H54 (cell line): ENCODE data around the gene WDR88.
"Not testable (repeated sequence)": the region's sequence is repeated elsewhere in the genome, so short reads cannot be mapped to it uniquely, and the experiment has no call there.

ENCODE experiments used
- DNase-seq: peaks from one replicate; pipeline ENCODE4 v3.0.0; 2011; ENCODE audit warnings: low spot score, mixed read lengths; ENCODE audit not compliant: insufficient read length
- FAIRE-seq: peaks from 3 replicates; lab custom pipeline; 2011; peaks lifted over from hg19 to GRCh38; lab: Jason Lieb, UNC
- POLR2A ChIP-seq: IDR thresholded peaks from 2 replicates; pipeline ENCODE4 v1.6.1; 2011; ENCODE audit warnings: low read depth, mild to moderate bottlenecking, low read length

WDR88 gene

DNA sequence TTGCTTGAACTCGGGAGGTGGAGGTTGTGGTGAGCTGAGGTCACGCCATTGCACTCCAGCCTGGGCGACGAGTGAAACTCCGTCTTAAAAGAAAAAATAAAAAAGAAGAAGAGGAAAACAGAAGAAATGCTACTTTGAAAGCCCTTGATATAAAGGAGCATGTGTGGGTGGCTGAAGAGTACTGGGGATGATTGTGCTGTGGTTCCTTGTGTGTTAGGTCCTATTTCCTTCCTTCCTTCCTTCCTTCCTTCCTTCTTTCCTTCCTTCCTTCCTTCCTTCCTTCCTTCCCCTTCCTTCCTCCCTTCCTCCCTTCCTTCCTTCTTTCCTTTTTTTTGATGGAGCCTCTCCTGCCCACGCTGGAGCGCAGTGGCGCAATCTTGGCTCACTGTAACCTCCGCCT, 14.3 kb downstream of the WDR88 start:
- FAIRE-seq (no peak), DNase-seq (no peak)
- TF ChIP-seq POLR2A: no peak

DNA sequence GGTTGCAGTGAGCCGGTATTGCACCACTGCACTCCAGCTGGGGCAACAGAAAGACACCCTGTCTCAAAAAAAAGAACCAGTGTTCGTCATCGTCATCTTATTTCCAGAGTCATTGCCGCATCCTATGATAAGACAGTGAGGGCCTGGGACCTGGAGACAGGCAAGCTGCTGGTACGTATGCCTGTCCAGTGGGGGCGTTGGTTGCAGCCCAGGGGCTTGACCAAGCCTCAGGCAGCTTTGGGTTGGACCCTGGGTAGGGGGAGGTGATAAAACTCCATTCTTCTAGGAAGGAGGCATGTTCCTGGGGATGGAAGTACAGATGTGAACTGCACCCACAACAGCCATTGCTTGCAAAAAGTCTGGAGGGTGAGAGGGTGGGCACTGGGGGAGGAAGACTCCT, 15.6 kb downstream of the WDR88 start:
- FAIRE-seq (no peak), DNase-seq (no peak)
- TF ChIP-seq POLR2A: no peak

DNA sequence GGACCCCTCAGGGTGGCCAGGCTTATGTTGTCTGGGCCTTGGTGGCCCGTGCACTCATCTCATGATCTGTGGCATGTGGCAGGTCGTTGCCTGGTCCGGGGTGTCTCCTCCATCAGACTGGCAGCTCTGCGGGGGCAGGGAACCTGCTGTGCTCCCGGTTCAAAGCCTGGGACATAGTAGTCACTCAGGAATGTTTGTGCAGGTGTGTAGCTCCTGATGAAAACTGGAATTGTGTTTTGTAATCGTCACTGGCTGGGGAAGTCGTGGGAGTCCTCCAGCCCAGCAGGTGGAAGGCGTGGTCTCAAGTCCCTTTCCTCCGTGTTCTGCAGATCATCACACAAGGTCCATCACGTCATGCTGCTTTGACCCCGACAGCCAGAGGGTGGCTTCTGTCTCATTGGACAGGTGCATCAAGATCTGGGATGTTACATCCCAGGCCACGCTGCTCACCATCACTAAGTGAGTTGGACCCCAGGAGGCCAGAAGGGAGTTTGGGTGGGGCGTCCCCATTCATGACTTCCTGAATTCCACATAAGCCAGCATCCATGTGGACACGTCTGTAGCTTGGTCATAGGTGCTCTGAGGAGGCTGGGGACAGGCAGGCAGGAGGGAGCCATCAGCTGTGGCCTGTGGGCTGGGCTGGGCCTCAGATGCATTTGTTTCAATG, 19.1 kb downstream of the WDR88 start:
- DNase-seq: no peak
- FAIRE-seq: no peak
- TF ChIP-seq POLR2A: no peak

DNA sequence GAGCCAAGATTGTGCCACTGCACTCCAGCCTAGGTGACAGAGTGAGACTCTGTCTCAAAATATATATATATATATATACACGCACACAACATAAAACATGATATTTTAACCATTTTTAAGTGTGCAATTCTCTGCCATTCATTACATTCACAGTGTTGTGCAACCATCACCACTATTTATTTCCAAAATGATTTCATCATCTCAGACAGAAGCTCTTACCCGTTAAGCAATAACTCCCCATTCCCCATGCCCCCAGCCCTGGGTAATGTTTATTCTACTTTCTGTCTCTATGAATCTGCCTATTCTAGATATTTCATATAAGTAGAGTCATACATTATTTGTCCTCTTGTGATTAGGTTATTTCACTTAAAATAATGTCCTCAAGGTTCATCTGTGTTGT, 20.3 kb downstream of the WDR88 start:
- no peak for FAIRE-seq
- no peak for DNase-seq
- TF ChIP-seq POLR2A: no peak

DNA sequence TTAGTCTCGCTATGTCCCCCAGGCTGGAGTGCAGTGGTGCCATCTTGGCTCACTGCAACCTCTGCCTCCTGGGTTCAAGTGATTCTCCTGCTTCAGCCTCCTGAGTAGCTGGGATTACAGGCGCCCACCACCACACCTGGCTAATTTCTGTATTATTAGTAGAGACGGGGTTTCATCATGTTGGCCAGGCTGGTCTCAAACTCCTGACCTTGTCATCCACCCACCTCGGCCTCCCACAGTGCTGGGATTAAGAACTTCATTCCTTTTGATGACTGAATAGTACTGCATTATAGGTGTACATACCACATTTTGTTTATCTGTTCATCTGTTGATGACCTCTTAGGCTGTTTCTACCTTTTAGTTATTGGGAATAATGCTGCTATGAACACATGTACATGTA, 20.7 kb downstream of the WDR88 start:
- not testable (repeated sequence) for FAIRE-seq, DNase-seq

DNA sequence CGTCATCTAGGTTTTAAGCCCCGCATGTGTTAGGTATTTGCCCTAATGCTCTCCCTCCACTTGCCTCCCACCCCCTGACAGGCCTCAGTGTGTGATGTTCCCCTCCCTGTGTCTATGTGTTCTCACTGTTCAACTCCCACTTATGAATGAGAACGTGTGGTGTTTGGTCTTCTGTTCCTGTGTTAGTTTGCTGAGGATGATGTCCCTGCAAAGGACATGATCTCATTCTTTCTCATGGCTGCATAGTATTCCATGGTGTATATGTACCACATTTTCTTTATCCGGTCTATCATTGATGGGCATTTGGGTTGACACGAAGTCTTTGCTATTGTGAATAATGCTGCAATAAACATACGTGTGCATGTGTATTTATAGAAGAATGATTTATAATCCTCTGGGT, 22.4 kb downstream of the WDR88 start:
- not testable (repeated sequence) for DNase-seq, FAIRE-seq

DNA sequence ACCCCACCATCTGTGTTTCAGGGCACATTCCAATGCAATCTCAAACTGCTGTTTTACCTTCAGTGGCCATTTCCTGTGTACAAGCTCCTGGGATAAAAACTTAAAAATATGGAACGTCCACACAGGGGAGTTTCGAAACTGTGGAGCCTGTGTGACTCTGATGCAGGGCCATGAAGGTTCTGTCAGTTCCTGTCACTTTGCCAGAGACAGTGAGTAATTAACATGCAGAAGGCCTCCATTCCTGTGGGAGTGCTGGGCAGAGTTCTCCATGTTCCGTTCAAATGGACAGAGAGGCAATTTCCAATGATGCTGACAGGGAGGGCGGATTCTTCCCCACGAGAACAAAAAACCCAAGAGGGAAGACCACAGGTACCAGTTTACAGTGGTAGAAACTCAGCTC, 24.4 kb downstream of the WDR88 start:
- DNase-seq: no peak
- FAIRE-seq: no peak
- no peak for TF ChIP-seq POLR2A

DNA sequence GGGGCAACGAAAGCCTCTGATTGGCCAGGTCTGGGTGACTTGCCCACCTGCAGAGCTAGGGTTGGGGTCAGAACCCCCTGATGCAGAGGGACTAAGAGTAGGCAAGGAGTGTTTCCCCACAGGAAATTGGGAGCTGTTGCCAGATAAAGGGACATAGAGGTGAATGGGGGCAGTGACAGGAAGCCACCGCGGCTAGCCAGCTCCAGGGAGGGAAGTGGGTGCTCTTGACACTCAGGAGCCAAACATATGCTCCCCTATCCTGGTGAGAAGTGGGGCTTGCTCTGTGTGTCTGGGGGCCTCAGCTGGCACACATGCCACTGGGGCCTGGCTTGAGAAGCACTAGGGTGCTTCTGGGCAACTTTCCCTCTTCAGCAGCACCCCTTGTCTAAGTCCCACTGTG, 26.0 kb downstream of the WDR88 start:
- no peak for DNase-seq
- TF ChIP-seq POLR2A: no peak

DNA sequence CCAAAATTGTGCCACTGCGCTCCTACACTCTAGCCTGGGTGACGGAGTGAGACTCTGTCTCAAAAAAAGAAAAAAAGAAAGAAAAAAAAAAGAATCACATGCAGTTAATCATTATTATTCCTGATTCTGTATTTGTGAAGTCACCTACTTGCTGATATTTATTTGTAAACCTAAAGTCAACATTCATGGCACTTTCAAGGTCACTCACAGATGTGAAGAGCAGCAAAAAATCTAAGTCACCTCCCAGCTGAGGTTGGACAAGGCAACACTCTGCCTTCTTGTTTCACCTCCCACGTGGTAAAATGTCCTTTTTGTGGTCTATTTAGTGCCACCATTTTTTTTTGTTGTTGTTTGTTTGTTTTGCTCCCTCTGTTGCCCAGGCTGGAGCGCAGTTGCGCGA, 26.5 kb downstream of the WDR88 start:
- DNase-seq (no peak), FAIRE-seq (no peak)
- TF ChIP-seq POLR2A: no peak

More for the DNA sequence above, 26.0 kb downstream of the WDR88 start:
- FAIRE-seq: no peak

DNA sequence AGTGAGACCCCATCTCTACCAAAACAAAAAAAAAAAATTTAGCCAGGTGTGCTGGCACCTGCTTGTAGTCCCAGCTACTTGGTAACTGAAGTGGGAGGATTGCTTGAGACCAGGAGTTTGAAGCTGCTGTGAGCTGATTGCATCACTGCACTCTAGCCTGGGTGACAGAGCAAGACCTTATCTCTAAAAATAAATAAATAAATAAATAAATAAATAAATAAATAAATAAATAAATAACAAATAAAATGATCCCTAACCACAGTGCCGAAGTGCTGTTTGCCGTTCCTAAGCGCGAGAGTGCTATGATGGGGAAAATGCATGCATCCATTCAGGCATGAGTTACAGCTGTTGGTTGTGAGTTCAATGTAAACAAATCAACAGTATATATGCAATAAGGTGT, 27.2 kb downstream of the WDR88 start:
- no peak for DNase-seq
- TF ChIP-seq POLR2A: no peak
- FAIRE-seq: no peak

DNA sequence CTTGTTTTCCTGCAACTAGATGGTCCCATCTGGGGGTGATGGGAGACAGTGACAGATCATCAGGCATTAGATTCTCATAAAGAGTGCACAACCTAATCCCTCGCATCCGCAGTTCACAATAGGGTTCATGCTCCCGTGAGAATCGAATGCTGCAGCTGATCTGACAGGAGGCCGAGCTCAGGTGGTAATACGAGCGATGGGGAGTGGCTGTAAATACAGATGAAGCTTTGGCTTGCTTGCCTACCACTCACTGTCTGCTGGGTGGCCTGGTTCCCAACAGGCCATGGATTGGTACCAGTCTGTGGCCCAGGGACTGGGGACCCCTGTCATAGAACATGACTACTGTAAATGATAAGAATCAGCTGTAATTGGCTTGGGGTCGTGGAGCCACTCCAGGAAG, 28.0 kb downstream of the WDR88 start:
- FAIRE-seq (no peak), DNase-seq (no peak)
- no peak for TF ChIP-seq POLR2A

DNA sequence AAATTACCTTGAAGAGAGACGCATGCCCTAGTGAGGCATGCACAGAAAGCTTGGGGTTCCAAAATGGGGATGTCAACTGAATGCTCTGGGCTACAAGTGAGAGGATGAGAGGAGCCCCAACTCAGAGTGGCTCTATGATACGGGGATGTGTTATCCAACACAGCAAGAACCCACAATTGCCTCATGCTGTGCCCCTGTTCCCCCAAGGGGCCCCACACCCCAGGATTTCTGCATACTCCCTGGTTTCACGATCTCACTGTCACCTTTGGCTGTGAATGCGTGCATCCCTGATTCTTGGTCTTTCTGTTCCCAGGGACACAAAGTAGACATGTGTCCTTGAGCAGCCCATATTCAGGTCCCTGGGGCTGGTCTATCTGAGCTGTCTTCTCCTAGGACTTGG, 29.3 kb downstream of the WDR88 start:
- DNase-seq: no peak
- FAIRE-seq: no peak
- TF ChIP-seq POLR2A: no peak

DNA sequence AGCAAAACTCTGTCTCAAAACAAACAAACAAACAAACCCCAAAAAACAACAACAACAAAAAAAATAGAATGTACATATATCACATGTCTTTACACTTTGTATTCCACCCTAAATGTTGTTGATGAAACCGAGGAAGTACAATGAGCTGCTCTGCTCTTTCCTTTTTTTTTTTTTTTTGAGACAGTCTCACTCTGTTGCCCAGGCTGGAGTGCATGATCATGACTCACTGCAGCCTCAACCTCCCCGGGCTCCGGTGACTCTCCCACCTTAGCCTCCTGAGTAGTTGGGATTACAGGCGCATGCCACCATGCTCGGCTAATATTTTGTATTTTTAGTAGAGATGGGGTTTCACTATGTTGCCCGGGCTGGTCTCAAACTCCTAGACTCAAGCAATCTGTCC, 31.6 kb downstream of the WDR88 start:
- FAIRE-seq (no peak), DNase-seq (no peak)
- no peak for TF ChIP-seq POLR2A

DNA sequence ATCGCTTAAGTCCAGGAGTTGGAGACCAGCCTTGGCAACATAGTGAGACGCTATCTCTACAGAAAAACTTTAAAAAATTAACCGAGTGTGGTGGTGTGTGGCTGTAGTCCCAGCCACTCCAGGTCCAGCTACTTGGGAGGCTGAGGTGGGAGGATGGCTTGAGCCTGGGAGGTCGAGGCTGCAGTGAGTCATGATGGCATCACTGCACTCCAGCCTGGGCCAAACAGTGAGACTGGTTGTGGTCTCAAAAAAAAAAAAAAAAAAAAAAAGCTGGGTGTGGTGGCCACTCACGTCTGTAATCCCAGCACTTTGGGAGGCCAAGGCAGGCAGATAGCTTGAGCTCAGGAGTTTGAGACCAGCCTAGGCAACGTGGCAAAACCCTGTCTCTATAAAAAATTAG, 34.1 kb downstream of the WDR88 start:
- not testable (repeated sequence) for FAIRE-seq, DNase-seq

DNA sequence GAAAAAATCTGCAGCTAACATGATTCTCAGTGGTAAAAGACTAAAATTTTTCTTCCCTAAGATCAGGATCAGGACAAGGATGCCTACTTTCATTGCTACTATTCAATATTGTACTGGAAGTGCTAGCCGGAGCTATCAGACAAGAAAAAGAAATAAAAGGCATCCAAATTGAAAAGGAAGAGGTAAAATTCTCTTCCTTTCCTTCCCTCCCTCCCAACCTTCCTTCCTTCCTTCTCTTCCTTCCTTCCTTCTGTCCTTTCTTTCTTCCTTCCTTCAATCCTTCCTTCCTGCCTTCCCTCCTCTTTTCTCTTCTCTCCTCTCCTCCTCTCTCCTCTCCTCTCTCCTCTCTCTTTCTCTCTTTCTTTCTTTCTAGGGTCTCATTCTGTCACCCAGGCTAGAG, 35.5 kb downstream of the WDR88 start:
- FAIRE-seq (no peak), DNase-seq (no peak)
- TF ChIP-seq POLR2A: no peak

DNA sequence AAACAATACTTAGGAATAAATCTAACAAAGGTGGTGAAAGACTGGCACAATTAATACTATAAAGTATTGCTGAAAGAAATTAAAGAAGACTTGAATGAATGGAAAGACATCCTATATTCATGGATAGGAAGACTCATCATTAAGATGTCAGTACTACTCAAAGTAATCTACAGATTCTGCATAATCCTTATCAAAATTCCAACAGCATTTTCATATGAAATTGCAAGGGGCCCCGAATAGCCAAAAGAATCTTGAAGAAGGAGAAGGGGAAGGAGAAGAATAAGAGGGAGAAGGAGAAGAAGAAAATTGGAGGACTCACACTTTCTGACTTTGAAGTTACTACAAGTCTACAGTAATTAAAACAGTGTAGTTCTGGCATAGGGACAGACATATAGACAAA, 36.6 kb downstream of the WDR88 start:
- FAIRE-seq (no peak), DNase-seq (no peak)
- no peak for TF ChIP-seq POLR2A
